ENCODE measurements around the gene MYRIP. TPM values are rescaled to one million over a fixed set of nuclear protein-coding genes. Genes with fewer than 3 reads are reported as not detected.

MYRIP gene
- total RNA-seq, 1 experiment from 2014 or later = 1.6 TPM

- TF ChIP-seq AFF4 (CRISPR knock-in tag; IDR thresholded peaks at IDR 0.05; ENCODE audit: borderline replicate concordance) = no peak
Observed at GRCh38 chr3:40047406-40047805, 238.0 kb downstream of the MYRIP start (continued).

GRCh38 chr3:40053663-40054062 is 244.3 kb downstream of the MYRIP start:
- H3K27me3 Mint-ChIP-seq (ENCODE audit: low read depth) = no peaks in the 10 kb centered on the region
- ChIA-PET CTCF (no interaction called here), POLR2A (no interaction called here)
- H3K4me1 Mint-ChIP-seq = no peaks in the 10 kb centered on the region
- no peak overlapping the region for H3K4me3 Mint-ChIP-seq
- no peak for DNase-seq (ENCODE audit: low spot score)
- peaks cover 25% of the 10 kb centered on the region for H3K9me3 Mint-ChIP-seq
- no peak for ATAC-seq
- TF ChIP-seq EMX1 (CRISPR knock-in tag; IDR thresholded peaks at IDR 0.05) (no peak), ZNF232 (CRISPR knock-in tag; IDR thresholded peaks at IDR 0.05) (no peak), ESRRA (CRISPR knock-in tag; IDR thresholded peaks at IDR 0.05; ENCODE audit: borderline replicate concordance) (no peak), NR1H2 (CRISPR knock-in tag; IDR thresholded peaks at IDR 0.05) (no peak), ZNF121 (CRISPR knock-in tag; IDR thresholded peaks at IDR 0.05) (no peak), ZBTB21 (CRISPR knock-in tag; IDR thresholded peaks at IDR 0.05; ENCODE audit: borderline replicate concordance) (no peak), SMAD4 (CRISPR knock-in tag; IDR thresholded peaks at IDR 0.05) (no peak), CTCF (IDR thresholded peaks at IDR 0.05) (no peak), JAZF1 (CRISPR knock-in tag; IDR thresholded peaks at IDR 0.05) (no peak), CDX4 (CRISPR knock-in tag; IDR thresholded peaks at IDR 0.05; ENCODE audit: borderline replicate concordance) (no peak), ZNF317 (CRISPR knock-in tag; IDR thresholded peaks at IDR 0.05; ENCODE audit: borderline replicate concordance, low read depth) (no peak), ATF6 (CRISPR knock-in tag; IDR thresholded peaks at IDR 0.05) (no peak)
- TF ChIP-seq, protein P1, sequence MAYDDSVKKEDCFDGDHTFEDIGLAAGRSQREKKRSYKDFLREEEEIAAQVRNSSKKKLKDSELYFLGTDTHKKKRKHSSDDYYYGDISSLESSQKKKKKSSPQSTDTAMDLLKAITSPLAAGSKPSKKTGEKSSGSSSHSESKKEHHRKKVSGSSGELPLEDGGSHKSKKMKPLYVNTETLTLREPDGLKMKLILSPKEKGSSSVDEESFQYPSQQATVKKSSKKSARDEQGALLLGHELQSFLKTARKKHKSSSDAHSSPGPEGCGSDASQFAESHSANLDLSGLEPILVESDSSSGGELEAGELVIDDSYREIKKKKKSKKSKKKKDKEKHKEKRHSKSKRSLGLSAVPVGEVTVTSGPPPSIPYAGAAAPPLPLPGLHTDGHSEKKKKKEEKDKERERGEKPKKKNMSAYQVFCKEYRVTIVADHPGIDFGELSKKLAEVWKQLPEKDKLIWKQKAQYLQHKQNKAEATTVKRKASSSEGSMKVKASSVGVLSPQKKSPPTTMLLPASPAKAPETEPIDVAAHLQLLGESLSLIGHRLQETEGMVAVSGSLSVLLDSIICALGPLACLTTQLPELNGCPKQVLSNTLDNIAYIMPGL (CRISPR knock-in tag; IDR thresholded peaks at IDR 0.05) = no peak
- H3K36me3 Mint-ChIP-seq = peaks cover 14% of the 10 kb centered on the region
- H3K27ac Mint-ChIP-seq = no peak overlapping the region
